SK-N-SH (cell line): ENCODE data around the gene TINAG. TPM values are rescaled to one million over a fixed set of nuclear protein-coding genes. Genes with fewer than 3 reads are reported as not detected.

Experiments used
- CTCF ChIA-PET: fragments of 300-600, 350-600 bp; formaldehyde crosslinking; extraction: SDS; loops from one replicate; lab custom pipeline; 2021; lab: Yijun Ruan, JAX
- POLR2A ChIA-PET: fragments of 350-600 bp; sonication (Branson Sonifier 250); formaldehyde crosslinking; extraction: SDS; loops from one replicate; lab custom pipeline; 2020; ENCODE audit warnings: antibody characterized with exemption, inconsistent platforms; lab: Yijun Ruan, JAX
- DNase-seq: peaks from one replicate; pipeline ENCODE4 v3.0.0; 2012
- H2AFZ ChIP-seq: fragments of 200-600 bp; sonication (generic); 2 replicates; pipeline ENCODE4 v1.8.1; 2016; ENCODE audit warnings: antibody characterized with exemption, mild to moderate bottlenecking, low read depth
- H3F3A ChIP-seq: fragments of 200-600 bp; sonication (generic); replicated peaks from 2 replicates; pipeline ENCODE3; 2016; ENCODE audit warnings: antibody characterized with exemption, mild to moderate bottlenecking; ENCODE audit not compliant: insufficient read depth
- H3K27ac ChIP-seq, 2 experiments: fragments of 200-500 bp in 1 of 2; fragments of 200-600 bp in 1 of 2; sonication (Bioruptor generic) in 1 of 2; sonication (generic), shearing (Covaris generic) in 1 of 2; 2 replicates each; pipeline versions ENCODE4 v1.5.1 to v1.6.1; 2014 to 2016; ENCODE audit warnings: low read depth in 2 of 2, inconsistent platforms in 1 of 2, low read length in 1 of 2, mild to moderate bottlenecking in 1 of 2, mixed read lengths in 1 of 2
- H3K27me3 ChIP-seq: fragments of 200-600 bp; sonication (generic), shearing (Covaris generic); 2 replicates; pipeline ENCODE4 v1.6.1; 2016; ENCODE audit warnings: mixed run types; ENCODE audit not compliant: insufficient read depth
- H3K36me3 ChIP-seq, 2 experiments: fragments of 200-500 bp in 1 of 2; fragments of 200-600 bp in 1 of 2; sonication (Bioruptor generic) in 1 of 2; sonication (generic) in 1 of 2; replicated peaks in 1 of 2; 2 replicates each; pipeline versions ENCODE3 to v1.5.1; 2014 to 2016; ENCODE audit warnings: low read length in 1 of 2, mild to moderate bottlenecking in 1 of 2; ENCODE audit not compliant: insufficient read depth in 2 of 2, control insufficient read depth in 1 of 2
- H3K4me1 ChIP-seq, 2 experiments: fragments of 200-500 bp in 1 of 2; fragments of 200-600 bp in 1 of 2; sonication (Bioruptor generic) in 1 of 2; sonication (generic), shearing (Covaris generic) in 1 of 2; 2 replicates each; pipeline versions ENCODE4 v1.5.1 to v1.6.1; 2014 to 2016; ENCODE audit warnings: low read depth in 1 of 2, low read length in 1 of 2, mixed run types in 1 of 2; ENCODE audit not compliant: insufficient read depth in 2 of 2, control insufficient read depth in 1 of 2
- H3K4me2 ChIP-seq: fragments of 200-600 bp; sonication (generic), shearing (Covaris generic); 2 replicates; pipeline ENCODE4 v1.6.1; 2017; ENCODE audit warnings: mixed run types
- H3K4me3 ChIP-seq, 2 experiments: fragments of 200-500 bp in 1 of 2; fragments of 200-600 bp in 1 of 2; sonication (Bioruptor generic) in 1 of 2; sonication (generic), shearing (Covaris generic) in 1 of 2; 2 replicates each; pipeline versions ENCODE4 v1.5.1 to v1.8.1; 2014 to 2016; ENCODE audit warnings: low read depth in 2 of 2, inconsistent platforms in 1 of 2, low read length in 1 of 2, mild to moderate bottlenecking in 1 of 2, mixed read lengths in 1 of 2, moderate library complexity in 1 of 2
- H3K79me2 ChIP-seq: fragments of 200-600 bp; sonication (generic); 2 replicates; pipeline ENCODE4 v1.8.1; 2017; ENCODE audit warnings: mild to moderate bottlenecking; ENCODE audit not compliant: insufficient read depth
- H3K9ac ChIP-seq: fragments of 200-600 bp; sonication (generic); 2 replicates; pipeline ENCODE4 v1.6.1; 2017; ENCODE audit warnings: mixed run types
- H3K9me2 ChIP-seq: fragments of 200-600 bp; sonication (generic); 2 replicates; pipeline ENCODE4 v1.6.1; 2017; ENCODE audit warnings: mixed run types
- H3K9me3 ChIP-seq: fragments of 200-600 bp; sonication (generic); 2 replicates; pipeline ENCODE4 v1.6.1; 2017; ENCODE audit warnings: mixed run types, mild to moderate bottlenecking, moderate library complexity
- H4K20me1 ChIP-seq: fragments of 200-600 bp; sonication (generic); 2 replicates; pipeline ENCODE4 v1.6.1; 2017; ENCODE audit warnings: mild to moderate bottlenecking, mixed run types; ENCODE audit not compliant: insufficient read depth
- EP300 ChIP-seq, 2 experiments: IDR thresholded peaks; 2 replicates each; pipeline versions ENCODE4 v1.4.0 to v1.6.1; 2012; ENCODE audit warnings: borderline replicate concordance in 1 of 2, low read depth in 1 of 2, low read length in 1 of 2
- FOSL2 ChIP-seq: IDR thresholded peaks from 2 replicates; pipeline ENCODE4 v1.4.0; 2012; ENCODE audit warnings: low read depth, mild to moderate bottlenecking, moderate library complexity, borderline replicate concordance
- FOXJ3 ChIP-seq: sonication (generic); formaldehyde crosslinking; IDR thresholded peaks from 2 replicates; pipeline ENCODE4 v1.5.1; 2020; ENCODE audit warnings: mild to moderate bottlenecking, missing genetic modification reagents
- FOXM1 ChIP-seq: IDR thresholded peaks from 2 replicates; pipeline ENCODE4 v1.4.0; 2012; ENCODE audit warnings: low read depth, mild to moderate bottlenecking
- GABPA ChIP-seq: IDR thresholded peaks from 2 replicates; pipeline ENCODE4 v1.4.0; 2012; ENCODE audit warnings: low read depth, mild to moderate bottlenecking
- GATA2 ChIP-seq: sonication (generic); formaldehyde crosslinking; IDR thresholded peaks from 2 replicates; pipeline ENCODE4 v1.5.0; 2020; ENCODE audit warnings: mild to moderate bottlenecking, missing genetic modification reagents
- JUND ChIP-seq: IDR thresholded peaks from 2 replicates; pipeline ENCODE4 v1.4.0; 2012
- MAX ChIP-seq: IDR thresholded peaks from 2 replicates; pipeline ENCODE4 v1.4.0; 2012; ENCODE audit warnings: low read depth
- NFIC ChIP-seq: IDR thresholded peaks from 2 replicates; pipeline ENCODE4 v1.4.0; 2012; ENCODE audit warnings: borderline replicate concordance
- POLR2AphosphoS5 ChIP-seq: IDR thresholded peaks from 2 replicates; pipeline ENCODE4 v1.6.1; 2012; ENCODE audit warnings: low read depth, low read length
- RAD21 ChIP-seq: IDR thresholded peaks from 2 replicates; pipeline ENCODE4 v1.6.1; 2012; ENCODE audit warnings: mild to moderate bottlenecking, low read length
- RXRA ChIP-seq: IDR thresholded peaks from 2 replicates; pipeline ENCODE4 v1.4.0; 2012; ENCODE audit warnings: low read depth, mild to moderate bottlenecking, borderline replicate concordance
- SMC3 ChIP-seq: IDR thresholded peaks from 2 replicates; pipeline ENCODE4 v1.6.1; 2012; ENCODE audit warnings: low read depth, low read length, improper control_type of control experiment
- TCF12 ChIP-seq: IDR thresholded peaks from 2 replicates; pipeline ENCODE4 v1.4.0; 2012
- TEAD4 ChIP-seq: IDR thresholded peaks from 2 replicates; pipeline ENCODE4 v1.4.0; 2012; ENCODE audit warnings: mild to moderate bottlenecking, borderline replicate concordance; ENCODE audit not compliant: insufficient read depth
- YY1 ChIP-seq: IDR thresholded peaks from 2 replicates; pipeline ENCODE4 v1.4.0; 2012; ENCODE audit warnings: low read depth, mild to moderate bottlenecking
- ZBTB33 ChIP-seq: IDR thresholded peaks from 2 replicates; pipeline ENCODE4 v1.4.0; 2012; ENCODE audit warnings: low read depth, borderline replicate concordance
- WGBS: methylation state at CpG from one replicate; pipeline ENCODE4 v1.1.6; 2017; ENCODE audit warnings: low lambda C conversion rate; 5-methylcytosine and 5-hydroxymethylcytosine counted together
- polyA plus RNA-seq, 3 experiments: library from polyadenylated mRNA; depleted of rRNA; stranded (reverse); fragments of >200 nt; gene quantifications; 2 replicates each; pipeline ENCODE4 v1.2.3, GENCODE V29; 2012
- TF ChIP-seq, protein P1 (sequence below): IDR thresholded peaks from 2 replicates; pipeline ENCODE4 v1.4.0; 2012; ENCODE audit warnings: low read depth, borderline replicate concordance

Gene TINAG
- polyA plus RNA-seq, 1 of the 3 experiments (the other 2 are of a cell fraction): 0.13 TPM

- no peak overlapping the region for H3K4me2 ChIP-seq
- TF ChIP-seq TCF12 (no peak), TEAD4 (no peak), GABPA (no peak)
- TF ChIP-seq, protein P1, sequence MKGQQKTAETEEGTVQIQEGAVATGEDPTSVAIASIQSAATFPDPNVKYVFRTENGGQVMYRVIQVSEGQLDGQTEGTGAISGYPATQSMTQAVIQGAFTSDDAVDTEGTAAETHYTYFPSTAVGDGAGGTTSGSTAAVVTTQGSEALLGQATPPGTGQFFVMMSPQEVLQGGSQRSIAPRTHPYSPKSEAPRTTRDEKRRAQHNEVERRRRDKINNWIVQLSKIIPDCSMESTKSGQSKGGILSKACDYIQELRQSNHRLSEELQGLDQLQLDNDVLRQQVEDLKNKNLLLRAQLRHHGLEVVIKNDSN: no peak
Observed at GRCh38 chr6:54426995-54427394, 118.8 kb downstream of the TINAG start.

DNA sequence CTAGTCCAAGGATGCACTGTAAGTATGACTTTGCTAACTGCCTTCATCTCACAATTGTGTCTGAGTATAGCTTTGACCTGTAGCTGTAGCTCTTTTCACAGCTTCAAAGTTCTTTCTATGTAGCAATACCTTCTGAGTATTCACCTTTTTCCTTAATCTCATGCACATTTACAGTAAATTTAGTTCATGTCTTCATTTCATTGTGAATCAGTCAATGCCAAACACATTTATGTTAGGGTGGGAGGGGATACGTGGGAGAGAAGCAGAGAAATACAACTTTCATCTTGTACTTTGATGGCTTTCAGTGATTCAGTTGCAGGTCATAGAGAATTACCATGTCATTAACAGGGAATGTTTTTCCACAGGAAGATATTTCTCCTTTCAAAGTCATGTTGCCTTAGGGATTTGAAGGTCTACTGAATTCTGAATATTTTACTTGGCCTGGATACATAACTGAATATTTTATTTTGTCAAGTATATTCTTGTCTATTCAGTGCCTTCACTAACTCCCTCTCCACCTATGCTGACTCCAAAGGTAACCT, 119.2 kb downstream of the TINAG start:
- H3K27ac ChIP-seq: no peak overlapping the region; a peak in 1 of 4 replicates
- H3K27me3 ChIP-seq: no peaks in the 10 kb centered on the region
- H3K9ac ChIP-seq: no peak overlapping the region
- no peaks in the 10 kb centered on the region for H3F3A ChIP-seq
- peaks cover 0 to 10% of the 10 kb centered on the region in 2 experiments; a peak in 3 of 4 replicates for H3K4me1 ChIP-seq
- CTCF ChIA-PET: no interaction called here
- no peak overlapping the region for H3K4me3 ChIP-seq
- no peak for DNase-seq
- no peaks in the 10 kb centered on the region for H3K9me2 ChIP-seq
- TF ChIP-seq FOSL2: no peak
- TF ChIP-seq YY1: no peak
- TF ChIP-seq FOXJ3 (CRISPR knock-in tag): no peak
- no peak for TF ChIP-seq EP300 (IDR thresholded peaks at IDR 0.05; ENCODE audit: borderline replicate concordance in 1 of 2, low read depth in 1 of 2, low read length in 1 of 2)
- TF ChIP-seq RXRA: no peak
- no peak for TF ChIP-seq SMC3
- no peak for TF ChIP-seq RAD21
- TF ChIP-seq POLR2AphosphoS5: no peak
- no peak for TF ChIP-seq ZBTB33
- TF ChIP-seq GATA2 (CRISPR knock-in tag): no peak
- TF ChIP-seq FOXM1: no peak
- no peak for TF ChIP-seq JUND
- TF ChIP-seq MAX: no peak
- no peak for TF ChIP-seq NFIC
- WGBS: 25% methylated on average over 1 of the region's 1 CpG
- H3K79me2 ChIP-seq: no peaks in the 10 kb centered on the region
- no peaks in the 10 kb centered on the region for H4K20me1 ChIP-seq
- peak overlapping the region; percentile 66; the same call in 1 of the 2 replicates for H2AFZ ChIP-seq
- H3K9me3 ChIP-seq: no peaks in the 10 kb centered on the region
- no peaks in the 10 kb centered on the region for H3K36me3 ChIP-seq
- POLR2A ChIA-PET: no interaction called here
- H3K4me2 ChIP-seq: no peak overlapping the region

More at GRCh38 chr6:54426995-54427394, 118.8 kb downstream of the TINAG start:
- Histone ChIP-seq H3K79me2 (no peaks in the 10 kb centered on the region), H3K4me1 (peaks cover 0 to 10% of the 10 kb centered on the region in 2 experiments; a peak in 3 of 4 replicates), H2AFZ (no peak overlapping the region), H3K27me3 (no peaks in the 10 kb centered on the region), H3K36me3 (no peaks in the 10 kb centered on the region), H3F3A (no peaks in the 10 kb centered on the region), H3K9me2 (no peaks in the 10 kb centered on the region), H3K9ac (no peak overlapping the region), H4K20me1 (no peaks in the 10 kb centered on the region), H3K4me3 (no peak overlapping the region), H3K9me3 (no peaks in the 10 kb centered on the region), H3K27ac (no peak overlapping the region)
- POLR2A ChIA-PET: no interaction called here
- CTCF ChIA-PET: no interaction called here
- no peak for DNase-seq
